Activated naive CD8-positive, alpha-beta T cell treated with anti-CD3 and anti-CD28 coated beads, Interleukin-2, amount 50 U/mL, for 16 hours (primary cell): ENCODE data around the gene TENM3.

ENCODE experiments used
- DNase-seq: peaks from one replicate; pipeline ENCODE4 v3.0.0-alpha.2; 2020; ENCODE audit warnings: low read depth, low spot score

TENM3 gene

GRCh38 chr4:182738283-182739047 is 495.3 kb downstream of the TENM3 start:
- DNase-seq, result no peak

GRCh38 chr4:182740256-182740655 is 497.1 kb downstream of the TENM3 start:
- no peak for DNase-seq

GRCh38 chr4:182741054-182741453 is 497.9 kb downstream of the TENM3 start:
- no peak for DNase-seq

DNA sequence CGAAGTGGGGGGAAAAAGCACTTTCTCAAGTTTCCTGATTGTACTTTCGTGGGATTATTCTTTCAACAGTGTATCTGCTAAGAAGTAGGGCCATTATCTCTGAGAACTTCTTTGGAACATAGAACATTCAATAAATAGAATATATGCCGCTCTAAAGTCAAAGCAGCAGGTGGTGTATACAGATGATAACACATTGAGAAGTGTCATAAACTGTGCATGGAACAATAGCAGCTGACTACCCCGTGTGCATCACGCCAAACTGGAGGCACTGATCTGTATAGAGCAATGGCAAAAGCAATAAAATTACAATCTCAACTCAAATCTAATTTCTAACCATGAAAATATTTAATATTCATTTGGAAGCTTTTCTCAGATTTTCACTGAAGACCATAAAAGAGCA is 498.7 kb downstream of the TENM3 start:
- DNase-seq, result no peak

DNA sequence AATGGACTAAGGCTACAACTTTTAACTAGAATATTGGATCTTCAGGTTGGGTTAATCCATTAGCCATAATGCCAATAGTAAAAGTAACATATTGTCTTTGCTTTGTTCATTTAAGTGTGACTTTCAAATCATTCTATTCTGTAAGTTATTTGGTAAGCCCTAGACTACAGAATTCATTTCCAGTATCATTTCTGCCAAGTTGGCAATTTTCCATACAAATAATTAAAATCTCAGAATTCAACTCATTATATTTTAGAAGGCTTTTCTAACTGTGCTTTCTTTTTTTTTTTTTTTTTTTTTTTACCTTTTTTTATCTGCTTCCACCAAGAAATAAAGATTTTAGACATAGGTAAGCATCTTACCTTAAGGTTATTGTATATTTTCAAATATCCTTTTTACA is 500.6 kb downstream of the TENM3 start:
- no peak for DNase-seq

- no peak for DNase-seq
Observed at GRCh38 chr4:182745237-182745636, 502.0 kb downstream of the TENM3 start.

DNA sequence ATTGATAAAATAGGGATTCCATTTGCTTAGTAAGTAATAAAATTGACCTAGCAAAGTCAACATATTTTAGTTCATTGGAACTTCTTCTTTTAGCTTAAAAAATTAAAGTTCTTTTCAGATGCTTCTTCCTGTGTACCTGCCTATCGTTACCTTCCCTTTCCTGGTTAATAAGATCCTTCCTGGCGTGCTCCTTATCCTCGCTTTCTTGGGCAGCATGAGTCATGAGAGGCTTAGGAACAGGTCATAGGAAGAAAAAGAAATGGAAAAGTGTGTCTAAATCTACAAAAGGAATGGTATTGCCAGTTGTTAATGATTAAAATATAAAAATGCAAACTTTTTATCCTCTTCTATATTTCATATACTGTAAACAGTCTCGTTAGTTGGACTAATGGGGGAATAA is 503.7 kb downstream of the TENM3 start:
- DNase-seq, result no peak

DNA sequence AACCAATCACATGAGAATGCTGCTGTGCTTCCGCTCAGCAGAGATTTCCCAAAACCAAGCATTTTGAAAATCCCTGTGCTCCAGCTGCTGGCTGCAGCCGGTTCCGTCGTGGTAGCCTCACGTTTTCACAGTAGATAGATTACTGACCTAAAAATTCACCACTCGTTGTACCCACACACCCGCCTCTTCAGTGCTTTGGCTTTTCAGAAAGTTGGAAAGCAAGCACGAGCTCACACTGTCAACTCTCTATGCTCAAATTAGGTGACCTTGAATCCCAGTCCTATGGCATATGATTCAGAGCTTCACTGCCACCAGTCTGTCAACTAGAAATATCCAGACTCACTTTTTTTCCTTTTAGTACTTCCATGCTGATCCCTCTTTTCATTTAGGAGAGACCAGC is 505.1 kb downstream of the TENM3 start:
- DNase-seq, result no peak

DNA sequence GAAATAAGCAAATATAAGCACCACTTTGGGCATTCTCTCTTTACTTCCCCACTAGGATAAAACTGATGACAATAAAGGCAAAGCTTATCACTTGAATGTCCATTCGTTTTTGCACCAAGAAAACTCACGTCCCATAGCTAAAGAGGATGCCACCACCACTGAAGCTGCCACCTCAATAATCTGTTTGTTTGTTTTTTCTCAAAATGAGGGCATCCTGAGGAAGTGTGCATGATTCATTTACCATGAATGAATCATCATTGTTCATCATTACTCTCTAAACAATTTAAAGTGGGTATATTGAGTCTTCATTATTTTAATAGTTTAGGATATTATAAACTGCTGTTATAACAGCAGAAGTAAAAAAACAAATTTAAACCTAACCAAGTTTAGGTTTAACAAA is 505.7 kb downstream of the TENM3 start:
- no peak for DNase-seq

GRCh38 chr4:182749667-182750167 is 506.5 kb downstream of the TENM3 start:
- DNase-seq, result no peak

DNA sequence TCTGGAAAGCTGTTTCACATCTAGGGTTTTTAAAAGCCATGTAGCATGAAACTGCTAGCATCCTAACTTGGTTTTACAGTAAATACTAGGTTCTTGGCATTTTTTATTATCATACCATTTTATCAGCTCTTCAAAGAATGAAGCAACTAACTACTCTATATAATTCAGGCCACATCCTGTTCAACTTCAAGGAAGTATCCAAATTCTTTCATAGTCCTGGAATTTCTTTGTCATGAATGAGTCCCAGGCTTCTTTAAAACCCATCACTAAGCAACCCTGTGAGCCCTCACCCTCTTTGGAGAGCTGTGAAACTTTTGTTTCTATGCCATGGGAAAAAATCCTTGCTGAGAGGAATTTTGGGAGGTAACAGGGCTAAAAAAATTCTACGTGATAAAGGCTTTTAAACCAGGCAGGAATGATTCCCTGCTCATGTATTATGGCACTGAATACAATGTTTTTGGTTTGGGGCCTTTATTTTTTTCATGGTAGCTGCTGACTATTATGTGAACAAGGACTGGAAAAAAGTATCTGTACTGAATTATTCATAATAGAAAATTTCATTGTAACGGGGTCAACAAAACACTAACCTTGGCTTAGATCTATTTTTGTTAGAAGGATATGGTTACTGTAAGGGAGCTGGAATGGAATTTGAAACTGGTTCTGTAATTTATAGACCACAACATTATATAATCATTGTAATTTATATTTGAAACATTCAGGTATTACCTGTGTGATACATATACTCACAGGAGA is 509.1 kb downstream of the TENM3 start:
- DNase-seq, result no peak

GRCh38 chr4:182754895-182755294 is 511.7 kb downstream of the TENM3 start:
- DNase-seq, result no peak

GRCh38 chr4:182756161-182756690 is 513.0 kb downstream of the TENM3 start:
- DNase-seq, result no peak

DNA sequence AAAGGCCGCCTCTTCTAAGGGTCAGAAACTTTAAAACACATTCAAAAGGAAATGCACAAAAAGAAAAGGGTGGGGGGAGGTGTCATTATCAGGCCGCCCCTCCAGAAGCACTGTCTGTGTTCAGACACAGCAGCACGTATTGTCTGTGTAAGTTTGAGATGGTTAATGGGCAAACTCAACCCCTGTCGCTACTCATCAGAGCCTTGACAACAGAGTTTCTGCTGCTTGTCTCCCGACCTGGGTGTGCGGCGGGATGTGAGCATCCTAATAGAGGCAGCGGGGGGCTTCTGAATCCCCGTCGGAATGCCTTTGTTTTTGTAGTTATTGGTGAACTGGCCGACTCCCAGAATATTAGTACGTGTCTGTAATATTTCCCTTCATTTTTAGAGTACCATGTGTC is 515.1 kb downstream of the TENM3 start:
- DNase-seq, result no peak

- no peak for DNase-seq
Observed at GRCh38 chr4:182760551-182761043, 517.4 kb downstream of the TENM3 start.

GRCh38 chr4:182764137-182764536 is 520.9 kb downstream of the TENM3 start:
- DNase-seq, result no peak

DNA sequence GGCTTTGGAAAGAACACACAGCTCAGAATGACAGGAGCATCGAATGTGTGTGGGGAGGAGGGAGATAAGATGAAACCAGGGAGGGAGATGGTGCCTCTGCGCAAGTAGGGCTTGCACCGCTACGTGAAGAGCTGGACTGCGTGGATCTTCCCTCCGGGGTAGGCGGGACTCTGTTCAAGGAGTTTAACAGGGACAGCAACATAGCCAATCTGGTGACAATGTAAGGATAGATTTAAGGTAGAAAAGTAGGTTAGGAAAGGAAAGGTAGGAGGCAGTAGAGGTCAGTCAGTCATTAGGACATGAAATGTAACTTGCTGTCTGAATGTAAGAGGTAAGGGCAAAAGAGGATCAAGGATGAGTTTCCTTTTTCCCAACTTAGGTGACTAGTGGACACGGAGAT is 521.4 kb downstream of the TENM3 start:
- no peak for DNase-seq

GRCh38 chr4:182765987-182766856 is 523.0 kb downstream of the TENM3 start:
- no peak for DNase-seq

DNA sequence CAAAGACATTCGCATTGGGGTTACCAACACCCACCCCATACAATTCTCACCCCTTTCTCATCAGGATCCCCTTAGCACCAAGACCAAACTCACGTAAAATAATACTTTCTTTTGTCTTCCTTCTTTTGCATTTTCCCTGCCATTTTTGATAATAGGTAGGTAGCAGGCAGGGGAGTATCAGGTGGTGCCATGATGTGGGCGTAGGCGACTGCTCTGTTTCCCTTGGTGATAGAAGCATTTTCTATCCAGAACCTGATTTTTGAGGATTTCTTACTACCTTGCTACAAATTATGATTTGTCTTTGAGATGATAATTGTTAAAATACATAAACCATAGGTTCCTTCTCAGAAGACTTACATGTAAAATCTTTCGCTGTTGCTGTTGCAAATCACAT is 523.7 kb downstream of the TENM3 start:
- DNase-seq, result no peak

- no peak for DNase-seq
Observed at GRCh38 chr4:182768838-182769237, 525.6 kb downstream of the TENM3 start.

- DNase-seq, result no peak
Observed at GRCh38 chr4:182770259-182770995, 527.2 kb downstream of the TENM3 start.
